ENCODE results near the gene SSTR3.

Gene SSTR3

GRCh38 chr22:37192741-37193140 is 19.5 kb downstream of the SSTR3 start:
- no peak for TF ChIP-seq GATA3 (IDR thresholded peaks at IDR 0.05; ENCODE audit: low read depth, low read length)
- TF ChIP-seq GATA2 (IDR thresholded peaks at IDR 0.05; ENCODE audit: low read depth, low read length) = no peak

GRCh38 chr22:37192204-37192603 is 20.1 kb downstream of the SSTR3 start:
- TF ChIP-seq GATA2 (IDR thresholded peaks at IDR 0.05; ENCODE audit: low read depth, low read length) (peak; percentile 41; the same call in 1 of the 2 replicates), GATA3 (IDR thresholded peaks at IDR 0.05; ENCODE audit: low read depth, low read length) (no peak)

- TF ChIP-seq GATA3 (IDR thresholded peaks at IDR 0.05; ENCODE audit: low read depth, low read length) = no peak
- TF ChIP-seq GATA2 (IDR thresholded peaks at IDR 0.05; ENCODE audit: low read depth, low read length) = no peak
These were observed 22.0 kb downstream of the SSTR3 start for GRCh38 chr22:37190262-37190780.

GRCh38 chr22:37188901-37189466 is 23.3 kb downstream of the SSTR3 start:
- TF ChIP-seq GATA2 (IDR thresholded peaks at IDR 0.05; ENCODE audit: low read depth, low read length) (no peak), GATA3 (IDR thresholded peaks at IDR 0.05; ENCODE audit: low read depth, low read length) (no peak)

GRCh38 chr22:37187891-37188761 is 24.2 kb downstream of the SSTR3 start, which contains the start of gene C1QTNF6:
C1QTNF6 (minus strand) TSS chr22:37188247; CDS start chr22:37188213, 34 bp downstream.
- no peak; the same call in 1 of the 2 replicates for TF ChIP-seq GATA2 (IDR thresholded peaks at IDR 0.05; ENCODE audit: low read depth, low read length)

- TF ChIP-seq GATA3 (IDR thresholded peaks at IDR 0.05; ENCODE audit: low read depth, low read length) (no peak), GATA2 (IDR thresholded peaks at IDR 0.05; ENCODE audit: low read depth, low read length) (no peak)
These were observed 24.8 kb downstream of the SSTR3 start for GRCh38 chr22:37187552-37187890.

GRCh38 chr22:37186997-37187522 is 25.2 kb downstream of the SSTR3 start:
- no peak for TF ChIP-seq GATA3 (IDR thresholded peaks at IDR 0.05; ENCODE audit: low read depth, low read length)
- TF ChIP-seq GATA2 (IDR thresholded peaks at IDR 0.05; ENCODE audit: low read depth, low read length) = no peak

GRCh38 chr22:37186228-37186996 is 25.9 kb downstream of the SSTR3 start:
- TF ChIP-seq GATA3 (IDR thresholded peaks at IDR 0.05; ENCODE audit: low read depth, low read length) = no peak
- no peak for TF ChIP-seq GATA2 (IDR thresholded peaks at IDR 0.05; ENCODE audit: low read depth, low read length)

- TF ChIP-seq GATA2 (IDR thresholded peaks at IDR 0.05; ENCODE audit: low read depth, low read length) = no peak
- no peak for TF ChIP-seq GATA3 (IDR thresholded peaks at IDR 0.05; ENCODE audit: low read depth, low read length)
These were observed 26.5 kb downstream of the SSTR3 start for GRCh38 chr22:37185646-37186227.

GRCh38 chr22:37184816-37185541 is 27.3 kb downstream of the SSTR3 start:
- no peak for TF ChIP-seq GATA2 (IDR thresholded peaks at IDR 0.05; ENCODE audit: low read depth, low read length)
- TF ChIP-seq GATA3 (IDR thresholded peaks at IDR 0.05; ENCODE audit: low read depth, low read length) = no peak

GRCh38 chr22:37184380-37184755 is 27.9 kb downstream of the SSTR3 start:
- no peak for TF ChIP-seq GATA2 (IDR thresholded peaks at IDR 0.05; ENCODE audit: low read depth, low read length)
- TF ChIP-seq GATA3 (IDR thresholded peaks at IDR 0.05; ENCODE audit: low read depth, low read length) = no peak

GRCh38 chr22:37183432-37184379 is 28.6 kb downstream of the SSTR3 start:
- TF ChIP-seq GATA3 (IDR thresholded peaks at IDR 0.05; ENCODE audit: low read depth, low read length) = no peak
- TF ChIP-seq GATA2 (IDR thresholded peaks at IDR 0.05; ENCODE audit: low read depth, low read length) = no peak

Data from SH-SY5Y (cell line).